Measurements from ENCODE around the gene MFRP.

DNA sequence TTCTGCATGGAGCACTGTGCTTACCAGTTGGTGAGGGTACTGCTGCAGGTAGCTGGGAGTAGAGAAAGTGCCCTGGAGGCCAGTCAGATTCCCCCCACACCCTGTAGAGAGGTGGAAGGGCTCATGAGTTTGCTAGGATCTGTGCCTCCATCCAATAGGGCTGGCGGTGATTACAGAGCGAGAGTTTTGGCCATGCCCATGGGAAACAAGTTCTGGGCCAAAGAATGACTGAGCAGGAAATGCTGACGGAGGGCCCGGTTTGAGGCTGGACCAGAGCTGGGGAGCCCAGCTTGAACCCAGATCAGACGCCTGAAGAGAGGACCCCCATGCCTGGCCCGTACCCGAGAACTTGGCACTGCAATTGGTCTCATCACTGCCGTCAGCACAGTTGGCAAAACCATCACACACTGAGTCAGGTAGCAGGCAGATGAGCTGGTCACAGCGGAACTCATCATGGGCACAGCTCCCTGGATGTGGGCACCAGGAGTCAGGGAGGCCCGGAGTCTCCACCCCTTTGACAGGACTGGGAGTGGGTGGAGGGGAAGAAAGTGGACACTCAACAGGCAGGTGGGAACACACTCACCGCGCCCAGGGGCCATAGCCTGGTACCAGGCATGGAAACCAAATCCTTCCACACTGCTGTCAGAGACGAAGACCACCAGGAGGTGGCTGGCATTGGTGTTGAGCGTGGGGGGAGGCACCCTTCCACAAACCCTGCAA, 2.1 kb downstream of the MFRP start:
- TF ChIP-seq GATA3 (IDR thresholded peaks at IDR 0.05; ENCODE audit: low read depth, low read length) (no peak), GATA2 (IDR thresholded peaks at IDR 0.05; ENCODE audit: low read depth, low read length) (no peak)
